Measurements from ENCODE around the gene C4B. TPM values are rescaled to one million over a fixed set of nuclear protein-coding genes. Genes with fewer than 3 reads are reported as not detected.

Gene C4B
- total RNA-seq, 1 experiment from 2014 or later, result 2.6 TPM

DNA sequence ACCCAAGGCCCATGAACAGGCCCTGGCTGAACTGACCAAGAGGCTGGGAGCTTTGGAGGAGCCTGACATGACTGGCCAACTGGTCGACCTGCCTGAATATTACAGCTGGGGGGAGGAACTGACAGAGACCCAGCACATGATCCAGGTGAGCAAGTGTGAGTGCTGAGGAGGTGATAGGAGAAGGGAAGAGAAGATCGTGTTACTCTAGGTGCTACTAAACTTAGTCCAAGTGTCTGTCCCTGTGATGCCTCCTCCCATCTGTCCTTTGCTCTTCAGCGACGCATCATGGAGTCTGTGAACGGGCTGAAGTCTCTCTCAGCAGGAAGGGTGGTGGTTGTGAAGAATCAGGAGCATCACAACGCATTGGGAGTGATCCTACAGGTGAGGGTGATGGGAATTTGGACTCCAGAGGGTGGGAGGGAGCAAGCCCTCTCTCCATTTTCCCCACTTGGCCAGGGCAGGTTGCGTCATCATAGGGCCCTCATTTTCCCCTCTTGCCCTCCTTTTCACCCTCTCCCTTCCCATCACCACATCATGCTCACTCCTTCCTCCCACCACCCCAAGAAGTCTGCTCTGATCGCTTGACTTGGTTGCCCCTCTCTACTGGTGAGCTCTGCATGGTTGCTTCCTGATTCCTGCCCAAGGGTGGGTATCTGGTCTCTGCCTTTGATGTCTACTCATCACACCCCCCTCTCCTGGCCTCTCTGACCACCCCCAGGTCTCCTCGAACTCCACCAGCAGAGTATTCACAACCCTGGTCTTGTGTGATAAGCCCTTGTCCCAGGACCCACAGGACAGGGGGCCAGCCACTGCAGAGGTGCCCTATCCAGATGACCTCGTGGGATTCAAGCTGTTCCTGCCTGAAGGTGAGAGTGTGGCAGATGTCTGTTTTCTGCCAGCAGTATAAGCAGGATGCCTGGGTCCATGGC, 47.3 kb upstream of the C4B start:
- CTCF ChIA-PET, result no interaction called here
- Histone ChIP-seq H3F3A (ENCODE audit: low read length, unreplicated experiment) (no peaks in the 10 kb centered on the region), H2AFZ (ENCODE audit: low read length) (no peak overlapping the region), H4K20me1 (ENCODE audit: low read length) (no peaks in the 10 kb centered on the region), H3K4me1 (ENCODE audit: insufficient read depth, low read length) (0 out of 2 replicates have a peak, but pooled peaks cover 13% of the 10 kb centered on the region), H3K9ac (ENCODE audit: low read length) (no peak overlapping the region), H3K9me2 (replicated peaks; ENCODE audit: low read length) (no peaks in the 10 kb centered on the region), H3K27me3 (ENCODE audit: low read length) (no peaks in the 10 kb centered on the region), H3K79me2 (ENCODE audit: low read length) (peaks cover 22% of the 10 kb centered on the region), H3K4me2 (ENCODE audit: low read length) (no peak overlapping the region), H3K27ac (ENCODE audit: low read length) (no peak overlapping the region), H3K4me3 (ENCODE audit: low read length) (no peak overlapping the region), H3K36me3 (ENCODE audit: low read depth, low read length) (peaks cover 48% of the 10 kb centered on the region), H3K9me3 (ENCODE audit: low read length) (no peaks in the 10 kb centered on the region)
- POLR2A ChIA-PET (ENCODE audit: unreplicated experiment), result no interaction called here
- intact Hi-C loops (cut with micrococcal nuclease), result no loop called here
- TF ChIP-seq, protein P1, sequence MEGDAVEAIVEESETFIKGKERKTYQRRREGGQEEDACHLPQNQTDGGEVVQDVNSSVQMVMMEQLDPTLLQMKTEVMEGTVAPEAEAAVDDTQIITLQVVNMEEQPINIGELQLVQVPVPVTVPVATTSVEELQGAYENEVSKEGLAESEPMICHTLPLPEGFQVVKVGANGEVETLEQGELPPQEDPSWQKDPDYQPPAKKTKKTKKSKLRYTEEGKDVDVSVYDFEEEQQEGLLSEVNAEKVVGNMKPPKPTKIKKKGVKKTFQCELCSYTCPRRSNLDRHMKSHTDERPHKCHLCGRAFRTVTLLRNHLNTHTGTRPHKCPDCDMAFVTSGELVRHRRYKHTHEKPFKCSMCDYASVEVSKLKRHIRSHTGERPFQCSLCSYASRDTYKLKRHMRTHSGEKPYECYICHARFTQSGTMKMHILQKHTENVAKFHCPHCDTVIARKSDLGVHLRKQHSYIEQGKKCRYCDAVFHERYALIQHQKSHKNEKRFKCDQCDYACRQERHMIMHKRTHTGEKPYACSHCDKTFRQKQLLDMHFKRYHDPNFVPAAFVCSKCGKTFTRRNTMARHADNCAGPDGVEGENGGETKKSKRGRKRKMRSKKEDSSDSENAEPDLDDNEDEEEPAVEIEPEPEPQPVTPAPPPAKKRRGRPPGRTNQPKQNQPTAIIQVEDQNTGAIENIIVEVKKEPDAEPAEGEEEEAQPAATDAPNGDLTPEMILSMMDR (conservative IDR thresholded peaks at IDR 0.05; ENCODE audit: low read depth, low read length), result no peak
- no peak for TF ChIP-seq EZH2phosphoT487 (IDR thresholded peaks at IDR 0.05; ENCODE audit: borderline replicate concordance, low read length)
- ATAC-seq, result no peak
- BruUV-seq (replicated peaks), result no TSS peak
- no peak for DNase-seq

DNA sequence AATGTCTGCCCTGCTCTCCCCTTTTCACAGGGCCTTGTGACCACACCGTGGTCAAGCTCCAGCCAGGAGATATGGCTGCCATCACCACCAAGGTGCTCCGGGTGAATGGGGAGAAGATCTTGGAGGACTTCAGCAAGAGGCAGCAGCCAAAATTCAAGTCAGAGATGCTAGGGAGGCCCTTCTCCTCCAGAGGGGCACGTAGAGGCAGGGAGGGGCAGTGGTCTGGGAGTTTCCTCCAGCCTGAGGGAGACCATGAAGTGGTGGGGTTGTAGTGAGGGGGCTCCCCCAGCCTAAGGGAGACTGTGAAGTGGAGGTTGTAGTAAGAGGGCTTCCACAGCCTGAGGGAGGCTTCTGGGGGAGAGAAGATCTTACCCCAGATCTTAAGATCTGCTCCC, 46.7 kb upstream of the C4B start:
- CTCF ChIA-PET, result no interaction called here

DNA sequence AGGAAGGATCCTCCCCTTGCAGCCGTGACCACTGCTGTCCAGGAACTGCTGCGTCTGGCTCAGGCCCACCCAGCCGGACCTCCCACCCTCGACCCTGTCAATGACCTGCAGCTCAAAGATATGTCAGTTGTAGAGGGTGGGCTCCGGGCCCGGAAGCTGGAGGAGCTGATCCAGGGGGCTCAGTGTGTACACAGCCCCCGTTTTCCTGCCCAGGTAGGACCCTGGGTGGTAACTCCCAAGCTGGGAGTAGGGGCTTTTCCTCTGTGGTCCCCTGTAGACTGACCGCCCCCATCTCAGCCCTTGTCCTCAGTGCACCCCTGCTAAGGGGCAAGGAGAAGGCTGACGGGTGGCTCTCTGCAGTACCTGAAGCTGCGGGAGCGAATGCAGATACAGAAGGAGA, 46.3 kb upstream of the C4B start:
- no peaks in the 10 kb centered on the region for H4K20me1 ChIP-seq (ENCODE audit: low read length)
- H3K27me3 ChIP-seq (ENCODE audit: low read length), result no peaks in the 10 kb centered on the region
- ChIA-PET CTCF (no interaction called here), POLR2A (ENCODE audit: unreplicated experiment) (no interaction called here)
- H2AFZ ChIP-seq (ENCODE audit: low read length), result no peak overlapping the region
- H3K9me2 ChIP-seq (replicated peaks; ENCODE audit: low read length), result no peaks in the 10 kb centered on the region
- peaks cover 31% of the 10 kb centered on the region for H3K79me2 ChIP-seq (ENCODE audit: low read length)
- ATAC-seq, result no peak
- no peak for TF ChIP-seq EZH2phosphoT487 (IDR thresholded peaks at IDR 0.05; ENCODE audit: borderline replicate concordance, low read length)
- TF ChIP-seq, protein P1 (conservative IDR thresholded peaks at IDR 0.05; ENCODE audit: low read depth, low read length), result no peak
- no peak for TF ChIP-seq EZH2 (IDR thresholded peaks at IDR 0.05; ENCODE audit: low read length, unreplicated experiment)
- intact Hi-C loops (cut with micrococcal nuclease), result no loop called here
- H3K36me3 ChIP-seq (ENCODE audit: low read depth, low read length), result peaks cover 39% of the 10 kb centered on the region
- H3K4me3 ChIP-seq (ENCODE audit: low read length), result no peak overlapping the region
- no peaks in the 10 kb centered on the region for H3K9me3 ChIP-seq (ENCODE audit: low read length)
- peaks cover 20% of the 10 kb centered on the region for H3K4me1 ChIP-seq (ENCODE audit: insufficient read depth, low read length)
- H3K27ac ChIP-seq (ENCODE audit: low read length), result no peak overlapping the region
- no peak for DNase-seq
- H3F3A ChIP-seq (ENCODE audit: low read length, unreplicated experiment), result no peaks in the 10 kb centered on the region
- no peak overlapping the region for H3K4me2 ChIP-seq (ENCODE audit: low read length)
- no peak overlapping the region for H3K9ac ChIP-seq (ENCODE audit: low read length)
- no TSS peak for BruUV-seq (replicated peaks)

More for the DNA sequence above, 46.7 kb upstream of the C4B start:
- ATAC-seq (no peak), DNase-seq (no peak)
- no peaks in the 10 kb centered on the region for H3K27me3 ChIP-seq (ENCODE audit: low read length)
- H3K27ac ChIP-seq (ENCODE audit: low read length), result no peak overlapping the region
- H4K20me1 ChIP-seq (ENCODE audit: low read length), result no peaks in the 10 kb centered on the region
- H3K4me1 ChIP-seq (ENCODE audit: insufficient read depth, low read length), result peaks cover 16% of the 10 kb centered on the region; the same call in 1 of the 2 replicates
- no peak for TF ChIP-seq EZH2phosphoT487 (IDR thresholded peaks at IDR 0.05; ENCODE audit: borderline replicate concordance, low read length)
- no peak for TF ChIP-seq EZH2 (IDR thresholded peaks at IDR 0.05; ENCODE audit: low read length, unreplicated experiment)
- TF ChIP-seq, protein P1 (conservative IDR thresholded peaks at IDR 0.05; ENCODE audit: low read depth, low read length), result no peak
- POLR2A ChIA-PET (ENCODE audit: unreplicated experiment), result no interaction called here
- H3K4me2 ChIP-seq (ENCODE audit: low read length), result no peak overlapping the region
- peaks cover 27% of the 10 kb centered on the region for H3K79me2 ChIP-seq (ENCODE audit: low read length)
- intact Hi-C loops (cut with micrococcal nuclease), result no loop called here
- H3K9me3 ChIP-seq (ENCODE audit: low read length), result no peaks in the 10 kb centered on the region
- no peak overlapping the region for H2AFZ ChIP-seq (ENCODE audit: low read length)
- no TSS peak for BruUV-seq (replicated peaks)
- no peak overlapping the region for H3K9ac ChIP-seq (ENCODE audit: low read length)
- no peaks in the 10 kb centered on the region for H3K9me2 ChIP-seq (replicated peaks; ENCODE audit: low read length)
- H3F3A ChIP-seq (ENCODE audit: low read length, unreplicated experiment), result no peaks in the 10 kb centered on the region
- H3K4me3 ChIP-seq (ENCODE audit: low read length), result no peak overlapping the region
- peaks cover 42% of the 10 kb centered on the region for H3K36me3 ChIP-seq (ENCODE audit: low read depth, low read length)
